GM12875 (cell line): Measurements from ENCODE around the gene DTX1.
A peak's percentile ranks its signal among the peaks of the same experiment; 100 is the strongest.

Experiments used
- H3K4me3 ChIP-seq: one replicate; pipeline ENCODE4 v1.5.1; 2011; ENCODE audit warnings: low read depth, low read length, control low read depth
- TF ChIP-seq, protein P1 (sequence below): IDR thresholded peaks from 2 replicates; pipeline ENCODE4 v1.5.1; 2011; ENCODE audit warnings: low read depth, mild to moderate bottlenecking, control low read depth, inconsistent platforms, low read length, moderate library complexity, borderline replicate concordance; ENCODE audit not compliant: insufficient read depth

Gene DTX1

DNA sequence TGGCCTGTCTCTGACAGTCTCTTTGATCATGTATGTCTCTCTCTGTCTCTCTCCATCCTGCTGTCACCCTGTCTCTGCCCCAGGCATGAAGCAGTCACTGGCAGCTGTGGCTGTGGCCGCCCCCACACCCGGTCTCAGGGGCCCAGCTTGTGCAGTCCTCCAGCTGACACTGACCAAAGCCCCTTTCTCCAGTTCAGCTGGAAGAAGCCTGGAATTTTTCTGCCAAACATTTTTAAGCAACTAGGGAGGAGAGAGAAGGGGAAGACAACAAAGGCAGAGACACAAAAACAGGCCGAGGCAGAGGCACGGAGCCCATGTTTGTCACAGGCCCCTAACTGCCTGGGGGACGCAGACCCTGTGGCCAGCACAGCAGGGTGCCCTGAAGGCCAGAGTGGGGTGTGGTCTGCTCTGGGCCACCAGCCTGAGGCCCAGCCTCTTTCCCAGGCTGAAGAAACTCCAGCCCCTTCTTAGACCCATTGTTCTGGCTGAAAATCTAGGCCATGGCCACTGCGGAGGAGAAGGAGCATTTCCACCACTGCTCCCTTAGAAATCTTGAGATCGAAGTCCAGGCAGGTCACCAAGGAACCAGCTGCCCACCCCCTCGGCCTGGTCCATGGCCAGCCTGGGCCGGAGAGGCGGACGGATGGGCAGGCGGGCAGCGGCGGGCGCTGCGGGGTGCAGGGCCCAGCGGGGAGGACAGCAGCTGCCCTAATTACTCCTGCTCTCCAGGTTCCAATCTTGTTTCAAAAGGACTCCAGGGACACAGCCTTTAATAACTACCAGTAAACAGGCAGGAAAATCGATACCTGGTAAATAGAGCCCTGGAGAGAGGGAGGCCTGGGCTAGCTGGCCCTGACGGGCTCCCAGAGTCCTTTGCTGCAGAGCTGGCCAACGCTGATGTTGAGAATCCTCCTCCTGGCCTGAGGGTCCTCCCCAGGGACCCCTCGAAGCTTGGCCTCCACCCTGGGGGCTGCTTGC, 14.9 kb downstream of the DTX1 start:
- no peak overlapping the region for H3K4me3 ChIP-seq
- TF ChIP-seq, protein P1, sequence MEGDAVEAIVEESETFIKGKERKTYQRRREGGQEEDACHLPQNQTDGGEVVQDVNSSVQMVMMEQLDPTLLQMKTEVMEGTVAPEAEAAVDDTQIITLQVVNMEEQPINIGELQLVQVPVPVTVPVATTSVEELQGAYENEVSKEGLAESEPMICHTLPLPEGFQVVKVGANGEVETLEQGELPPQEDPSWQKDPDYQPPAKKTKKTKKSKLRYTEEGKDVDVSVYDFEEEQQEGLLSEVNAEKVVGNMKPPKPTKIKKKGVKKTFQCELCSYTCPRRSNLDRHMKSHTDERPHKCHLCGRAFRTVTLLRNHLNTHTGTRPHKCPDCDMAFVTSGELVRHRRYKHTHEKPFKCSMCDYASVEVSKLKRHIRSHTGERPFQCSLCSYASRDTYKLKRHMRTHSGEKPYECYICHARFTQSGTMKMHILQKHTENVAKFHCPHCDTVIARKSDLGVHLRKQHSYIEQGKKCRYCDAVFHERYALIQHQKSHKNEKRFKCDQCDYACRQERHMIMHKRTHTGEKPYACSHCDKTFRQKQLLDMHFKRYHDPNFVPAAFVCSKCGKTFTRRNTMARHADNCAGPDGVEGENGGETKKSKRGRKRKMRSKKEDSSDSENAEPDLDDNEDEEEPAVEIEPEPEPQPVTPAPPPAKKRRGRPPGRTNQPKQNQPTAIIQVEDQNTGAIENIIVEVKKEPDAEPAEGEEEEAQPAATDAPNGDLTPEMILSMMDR, result no peak

DNA sequence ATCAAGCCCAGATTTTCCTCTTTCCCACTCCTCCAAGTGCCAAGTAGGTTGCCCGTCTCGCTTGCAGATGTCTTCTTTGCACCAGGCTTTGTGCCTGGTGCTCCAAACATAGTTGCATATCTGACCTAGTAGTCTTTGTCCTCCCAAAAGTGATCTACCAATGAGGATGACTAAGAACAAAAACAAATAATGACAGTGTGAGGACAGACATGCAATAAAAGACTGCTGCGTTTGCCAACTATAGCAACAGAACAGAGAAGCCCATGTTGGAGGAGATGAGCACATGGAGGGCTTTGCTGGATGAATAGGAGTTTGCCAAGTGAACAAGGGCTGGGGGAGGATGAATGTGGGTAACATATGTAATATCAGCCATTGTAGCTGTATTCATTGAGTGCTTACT, 15.6 kb downstream of the DTX1 start:
- H3K4me3 ChIP-seq, result no peak overlapping the region
- TF ChIP-seq, protein P1, result no peak

DNA sequence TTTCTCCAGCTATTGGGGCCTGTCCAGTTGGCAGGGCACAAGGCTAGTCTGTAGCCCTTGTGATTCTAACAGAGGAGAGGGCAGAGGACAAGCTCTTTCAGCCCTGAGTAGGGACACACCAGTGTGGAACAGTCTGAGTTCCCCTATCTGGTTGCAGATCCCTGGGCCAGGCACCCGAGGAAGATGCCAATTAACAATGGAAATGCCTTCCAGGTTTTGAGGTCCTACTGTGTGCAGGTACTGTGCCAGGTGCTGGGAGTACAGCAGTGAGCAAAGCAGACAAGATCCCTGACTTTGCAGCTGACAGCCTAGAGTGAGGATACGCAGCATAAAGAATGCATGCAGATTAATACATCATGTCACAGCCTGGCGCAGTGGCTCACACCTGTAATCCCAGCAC, 17.1 kb downstream of the DTX1 start:
- H3K4me3 ChIP-seq, result no peak overlapping the region
- TF ChIP-seq, protein P1, result no peak

DNA sequence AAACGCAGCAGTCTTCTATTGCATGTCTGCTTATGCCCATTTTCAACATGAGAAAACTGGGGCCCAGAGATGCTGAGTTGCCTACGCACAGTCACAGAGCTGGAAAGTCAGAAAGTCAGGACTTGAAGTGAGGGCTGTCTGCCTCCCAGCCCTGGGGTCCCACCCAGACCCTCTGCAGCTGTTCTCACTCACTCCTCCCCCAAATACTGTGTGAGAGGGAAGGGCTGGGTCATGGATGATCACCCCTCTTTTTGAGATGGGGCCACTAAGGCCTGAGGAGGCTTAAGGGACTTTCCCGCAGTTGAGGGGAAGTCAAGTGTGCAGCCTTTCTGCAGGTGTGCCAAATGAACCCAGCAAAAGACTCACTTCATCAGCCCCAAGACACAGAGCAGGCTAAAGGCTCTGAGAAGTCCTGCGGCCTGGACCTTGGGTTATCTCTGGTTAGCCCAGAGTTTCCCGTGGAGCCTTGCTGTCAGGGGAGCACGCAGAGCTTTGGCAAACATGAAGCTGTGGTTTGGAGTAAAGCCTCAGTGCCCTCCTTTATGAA, 18.7 kb downstream of the DTX1 start:
- H3K4me3 ChIP-seq, result peak overlapping the region; percentile 4
- TF ChIP-seq, protein P1, result no peak

DNA sequence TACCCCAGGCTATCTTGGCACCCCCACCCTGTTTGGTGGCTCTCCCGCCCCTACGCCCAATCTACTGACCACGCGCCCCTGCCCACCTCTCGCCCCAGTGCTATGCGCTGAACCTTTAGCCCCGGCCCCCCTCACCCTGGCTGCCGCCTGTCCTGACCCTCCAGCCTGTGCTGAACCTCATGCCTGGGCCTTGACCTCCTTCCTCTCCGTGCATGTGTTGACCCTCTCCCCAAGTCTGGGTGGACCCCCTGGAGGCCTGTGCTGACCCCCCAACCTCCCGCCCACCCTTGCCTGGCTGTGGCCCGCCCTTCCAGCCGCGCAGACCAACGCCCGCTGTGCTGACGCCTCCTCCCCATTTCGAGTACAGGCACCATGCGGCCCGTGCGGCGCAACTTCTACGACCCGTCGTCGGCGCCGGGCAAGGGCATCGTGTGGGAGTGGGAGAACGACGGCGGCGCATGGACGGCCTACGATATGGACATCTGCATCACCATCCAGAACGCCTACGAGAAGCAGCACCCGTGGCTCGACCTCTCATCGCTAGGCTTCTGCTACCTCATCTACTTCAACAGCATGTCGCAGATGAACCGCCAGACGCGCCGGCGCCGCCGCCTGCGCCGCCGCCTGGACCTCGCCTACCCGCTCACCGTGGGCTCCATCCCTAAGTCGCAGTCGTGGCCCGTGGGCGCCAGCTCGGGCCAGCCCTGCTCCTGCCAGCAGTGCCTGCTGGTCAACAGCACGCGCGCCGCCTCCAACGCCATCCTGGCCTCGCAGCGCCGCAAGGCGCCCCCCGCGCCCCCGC, 20.7 kb downstream of the DTX1 start:
- H3K4me3 ChIP-seq, result peak overlapping the region; percentile 32
- TF ChIP-seq, protein P1, result no peak

DNA sequence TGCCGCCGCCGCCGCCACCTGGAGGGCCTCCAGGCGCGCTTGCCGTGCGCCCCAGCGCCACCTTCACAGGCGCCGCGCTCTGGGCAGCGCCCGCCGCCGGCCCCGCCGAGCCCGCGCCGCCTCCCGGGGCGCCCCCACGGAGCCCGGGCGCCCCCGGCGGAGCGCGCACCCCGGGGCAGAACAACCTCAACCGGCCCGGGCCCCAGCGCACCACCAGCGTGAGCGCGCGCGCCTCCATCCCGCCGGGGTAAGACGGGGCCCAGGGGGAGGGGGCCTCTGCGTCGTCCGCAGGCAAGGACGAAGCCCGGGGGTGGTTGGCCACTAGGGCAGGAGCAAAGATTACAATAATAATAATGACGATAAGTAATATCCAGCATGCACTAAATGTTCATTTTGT, 21.3 kb downstream of the DTX1 start:
- H3K4me3 ChIP-seq, result no peak overlapping the region

More for the DNA sequence above, 21.3 kb downstream of the DTX1 start:
- TF ChIP-seq, protein P1, result no peak
